NCI-H2029 (cell line): ENCODE measurements around the gene NBR1.
"Not testable (repeated sequence)": the region's sequence is repeated elsewhere in the genome, so short reads cannot be mapped to it uniquely, and the experiment has no call there.

Source experiments
- DNase-seq: peaks from one replicate; lab custom pipeline; 2025; lab: John Stamatoyannopoulos, UW

NBR1 gene

GRCh38 chr17:43212641-43213490 is 41.9 kb downstream of the NBR1 start:
- no peak for DNase-seq

GRCh38 chr17:43213545-43213944 is 42.5 kb downstream of the NBR1 start:
- no peak for DNase-seq

- no peak for DNase-seq
Measured at GRCh38 chr17:43215341-43215740, 44.3 kb downstream of the NBR1 start.

GRCh38 chr17:43216369-43216761 is 45.4 kb downstream of the NBR1 start:
- no peak for DNase-seq

GRCh38 chr17:43216762-43217613 is 46.0 kb downstream of the NBR1 start:
- no peak for DNase-seq

GRCh38 chr17:43217614-43218087 is 46.6 kb downstream of the NBR1 start:
- no peak for DNase-seq

- DNase-seq = no peak
Measured at GRCh38 chr17:43219001-43219400, 48.0 kb downstream of the NBR1 start.

- no peak for DNase-seq
Measured at GRCh38 chr17:43219746-43220380, 48.8 kb downstream of the NBR1 start.

- DNase-seq = no peak
Measured at GRCh38 chr17:43220511-43221125, 49.6 kb downstream of the NBR1 start.

- DNase-seq = no peak
Measured at GRCh38 chr17:43224146-43224705, 53.2 kb downstream of the NBR1 start.

- no peak for DNase-seq
Measured at GRCh38 chr17:43226393-43226792, 55.4 kb downstream of the NBR1 start.

- not testable (repeated sequence) for DNase-seq
Measured at GRCh38 chr17:43228020-43228782, 57.2 kb downstream of the NBR1 start, which contains the start of gene CCDC200. CCDC200 (minus strand) TSS chr17:43228623; CDS start chr17:43228554, 69 bp downstream.

GRCh38 chr17:43231205-43232020 is 60.4 kb downstream of the NBR1 start:
- DNase-seq = not testable (repeated sequence)

GRCh38 chr17:43232021-43232699 is 61.1 kb downstream of the NBR1 start:
- DNase-seq = not testable (repeated sequence)

- not testable (repeated sequence) for DNase-seq
Measured at GRCh38 chr17:43233263-43233662, 62.2 kb downstream of the NBR1 start.

- DNase-seq = not testable (repeated sequence)
Measured at GRCh38 chr17:43233877-43234276, 62.9 kb downstream of the NBR1 start, which contains the start of gene RNU2-1. RNU2-1 (minus strand) TSS chr17:43233977.

- DNase-seq = not testable (repeated sequence)
Measured at GRCh38 chr17:43239597-43239996, 68.6 kb downstream of the NBR1 start.

GRCh38 chr17:43240596-43241352 is 69.8 kb downstream of the NBR1 start:
- not testable (repeated sequence) for DNase-seq
